HFF-Myc (cell line): ENCODE data around the gene SAMHD1.

Source experiments
- DNase-seq: peaks from one replicate; pipeline ENCODE4 v3.0.0-alpha.2; 2011; ENCODE audit warnings: low read depth; ENCODE audit errors: extremely low read depth
- H3K4me3 ChIP-seq: replicated peaks from 2 replicates; pipeline ENCODE4 v1.5.1; 2011; ENCODE audit warnings: low read depth, mild to moderate bottlenecking, control low read depth, low read length
- TF ChIP-seq, protein P1 (sequence below): IDR thresholded peaks from 2 replicates; pipeline ENCODE4 v1.5.1; 2012; ENCODE audit warnings: mild to moderate bottlenecking, low read depth, low read length, control low read depth; ENCODE audit errors: missing control alignments

The SAMHD1 gene

GRCh38 chr20:36851490-36851889 is 100.0 kb downstream of the SAMHD1 start:
- no peak overlapping the region for H3K4me3 ChIP-seq
- DNase-seq = no peak
- TF ChIP-seq, protein P1, sequence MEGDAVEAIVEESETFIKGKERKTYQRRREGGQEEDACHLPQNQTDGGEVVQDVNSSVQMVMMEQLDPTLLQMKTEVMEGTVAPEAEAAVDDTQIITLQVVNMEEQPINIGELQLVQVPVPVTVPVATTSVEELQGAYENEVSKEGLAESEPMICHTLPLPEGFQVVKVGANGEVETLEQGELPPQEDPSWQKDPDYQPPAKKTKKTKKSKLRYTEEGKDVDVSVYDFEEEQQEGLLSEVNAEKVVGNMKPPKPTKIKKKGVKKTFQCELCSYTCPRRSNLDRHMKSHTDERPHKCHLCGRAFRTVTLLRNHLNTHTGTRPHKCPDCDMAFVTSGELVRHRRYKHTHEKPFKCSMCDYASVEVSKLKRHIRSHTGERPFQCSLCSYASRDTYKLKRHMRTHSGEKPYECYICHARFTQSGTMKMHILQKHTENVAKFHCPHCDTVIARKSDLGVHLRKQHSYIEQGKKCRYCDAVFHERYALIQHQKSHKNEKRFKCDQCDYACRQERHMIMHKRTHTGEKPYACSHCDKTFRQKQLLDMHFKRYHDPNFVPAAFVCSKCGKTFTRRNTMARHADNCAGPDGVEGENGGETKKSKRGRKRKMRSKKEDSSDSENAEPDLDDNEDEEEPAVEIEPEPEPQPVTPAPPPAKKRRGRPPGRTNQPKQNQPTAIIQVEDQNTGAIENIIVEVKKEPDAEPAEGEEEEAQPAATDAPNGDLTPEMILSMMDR = no peak

GRCh38 chr20:36850759-36851158 is 100.7 kb downstream of the SAMHD1 start:
- H3K4me3 ChIP-seq = no peak overlapping the region
- TF ChIP-seq, protein P1 = no peak
- no peak for DNase-seq

DNA sequence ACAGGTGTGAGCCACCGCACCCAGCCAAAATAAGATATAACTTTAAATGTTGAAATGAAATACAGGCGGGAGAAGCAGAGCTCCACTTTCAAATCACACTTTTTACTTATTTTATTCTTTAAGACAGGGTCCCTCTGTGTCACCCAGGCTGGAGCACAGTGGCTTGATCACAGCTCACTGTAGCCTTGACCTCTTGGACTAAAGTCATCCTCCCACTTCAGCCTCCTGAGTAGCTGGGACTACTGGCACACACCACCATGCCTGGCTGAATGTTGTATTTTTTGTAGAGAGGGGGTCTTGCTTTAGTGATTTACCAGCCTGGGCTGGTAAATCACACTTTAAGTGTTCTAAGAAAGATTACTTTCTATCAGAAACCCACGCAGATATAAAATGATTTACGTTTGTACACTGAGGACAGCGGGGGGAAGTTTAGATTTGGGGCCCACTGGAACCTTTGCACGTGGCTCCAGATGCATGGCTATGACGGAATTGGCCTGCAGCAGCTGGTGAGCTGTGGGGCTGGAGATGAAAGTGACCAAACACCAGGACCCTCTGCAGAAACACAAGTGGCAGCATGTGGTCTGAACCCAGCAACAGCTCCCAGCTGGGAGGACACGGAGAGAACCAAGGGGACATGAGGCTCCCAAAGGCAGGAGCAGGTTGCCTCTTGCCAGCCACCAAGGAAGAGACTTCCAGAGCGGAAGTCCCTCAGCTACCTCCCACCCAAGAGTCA is 102.0 kb downstream of the SAMHD1 start:
- H3K4me3 ChIP-seq = no peak overlapping the region
- no peak for DNase-seq
- TF ChIP-seq, protein P1 = no peak

- TF ChIP-seq, protein P1 = no peak
- no peak overlapping the region for H3K4me3 ChIP-seq
- DNase-seq = no peak
Measured at GRCh38 chr20:36848677-36849076, 102.8 kb downstream of the SAMHD1 start.

DNA sequence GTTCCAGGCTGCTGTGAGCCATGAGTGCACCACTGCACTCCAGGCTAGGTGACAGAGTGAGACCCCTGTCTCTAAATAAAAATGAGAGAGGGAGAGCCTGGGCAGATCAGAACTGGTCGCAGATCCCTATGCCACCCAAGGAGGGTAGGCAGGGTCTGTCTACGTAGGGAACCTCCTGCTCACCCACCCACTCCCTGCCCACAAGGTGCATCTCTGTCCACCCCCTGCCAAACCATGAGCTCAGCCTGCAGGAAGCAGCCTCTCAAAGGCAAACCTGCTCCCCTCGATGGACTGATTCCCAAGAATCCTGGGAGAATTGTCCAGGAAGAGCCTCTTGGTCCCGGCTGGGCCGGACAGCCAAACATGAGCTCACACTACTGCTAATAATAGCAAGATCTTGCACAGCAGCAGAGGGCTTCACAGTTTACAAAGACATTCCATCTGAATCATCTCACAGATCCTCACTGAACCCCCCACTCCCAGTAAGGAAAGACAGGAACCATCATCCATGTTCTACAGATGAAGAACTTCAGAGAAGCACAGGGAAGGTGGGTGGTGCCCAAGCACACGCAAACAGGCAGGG is 103.3 kb downstream of the SAMHD1 start:
- TF ChIP-seq, protein P1 = no peak
- no peak overlapping the region for H3K4me3 ChIP-seq
- no peak for DNase-seq

DNA sequence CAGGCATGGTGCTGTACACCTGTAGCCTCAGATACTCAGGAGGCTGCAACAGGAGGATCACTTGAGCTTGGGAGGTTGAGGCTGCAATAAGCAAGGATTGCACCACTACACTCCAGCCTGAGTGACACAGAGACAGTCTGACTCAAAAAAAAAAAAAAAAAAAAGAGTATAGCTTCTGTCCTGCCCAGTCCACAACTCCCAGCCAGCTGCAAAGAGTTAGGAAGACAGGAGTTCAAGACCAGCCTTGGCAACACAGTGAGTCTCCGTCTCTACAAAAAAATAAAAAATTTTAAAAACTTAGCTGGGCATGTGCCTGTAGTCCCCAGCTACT is 103.8 kb downstream of the SAMHD1 start:
- no peak for DNase-seq
- no peak overlapping the region for H3K4me3 ChIP-seq
- TF ChIP-seq, protein P1 = no peak
